Kidney epithelial cell (primary cell): ENCODE data around the gene TRAPPC5. TPM values are rescaled to one million over a fixed set of nuclear protein-coding genes. Genes with fewer than 3 reads are reported as not detected.
A peak's percentile ranks its signal among the peaks of the same experiment; 100 is the strongest.

Source experiments
- DNase-seq: peaks from one replicate; pipeline ENCODE4 v3.0.0-alpha.2; 2010; ENCODE audit warnings: low read depth
- H3K27me3 ChIP-seq: 2 replicates; pipeline ENCODE4 v1.6.0; 2011; ENCODE audit warnings: low read length; ENCODE audit not compliant: control insufficient read depth, insufficient read depth
- H3K36me3 ChIP-seq: 2 replicates; pipeline ENCODE4 v1.5.1; 2011; ENCODE audit warnings: low read length; ENCODE audit not compliant: control insufficient read depth, insufficient read depth
- H3K4me3 ChIP-seq: 2 replicates; pipeline ENCODE4 v1.5.1; 2011; ENCODE audit warnings: low read depth, mild to moderate bottlenecking, control low read depth, low read length
- CTCF ChIP-seq: IDR thresholded peaks from 2 replicates; pipeline ENCODE4 v1.5.1; 2011; ENCODE audit warnings: mild to moderate bottlenecking, moderate library complexity, low read length, control low read depth, inconsistent platforms; ENCODE audit not compliant: insufficient read depth, poor library complexity, severe bottlenecking
- total RNA-seq: library from RNA; depleted of rRNA; stranded (reverse); fragments of >200 nt; gene quantifications from 2 replicates; pipeline ENCODE4 v1.2.3, GENCODE V29; 2015

Gene TRAPPC5
- total RNA-seq, 1 donor from 2014 or later = 117 TPM

GRCh38 chr19:7636317-7636690, 44.3 kb upstream of the TRAPPC5 start:
- TF ChIP-seq CTCF = no peak
- peaks cover 3% of the 10 kb centered on the region for H3K27me3 ChIP-seq
- H3K36me3 ChIP-seq = no peaks in the 10 kb centered on the region
- peak overlapping the region; percentile 78 for H3K4me3 ChIP-seq
- no peak for DNase-seq

GRCh38 chr19:7636691-7637373, 43.8 kb upstream of the TRAPPC5 start, which contains the start of gene STXBP2:
Gene STXBP2, plus strand, starts transcription at chr19:7637110. Its CDS starts 40 bp downstream, at chr19:7637150.
- no peak for TF ChIP-seq CTCF
- Histone ChIP-seq H3K27me3 (peaks cover 3% of the 10 kb centered on the region), H3K4me3 (peak within 1 kb of the TSS; percentile 78), H3K36me3 (no peaks in the 10 kb centered on the region)
- DNase-seq = no peak

DNA sequence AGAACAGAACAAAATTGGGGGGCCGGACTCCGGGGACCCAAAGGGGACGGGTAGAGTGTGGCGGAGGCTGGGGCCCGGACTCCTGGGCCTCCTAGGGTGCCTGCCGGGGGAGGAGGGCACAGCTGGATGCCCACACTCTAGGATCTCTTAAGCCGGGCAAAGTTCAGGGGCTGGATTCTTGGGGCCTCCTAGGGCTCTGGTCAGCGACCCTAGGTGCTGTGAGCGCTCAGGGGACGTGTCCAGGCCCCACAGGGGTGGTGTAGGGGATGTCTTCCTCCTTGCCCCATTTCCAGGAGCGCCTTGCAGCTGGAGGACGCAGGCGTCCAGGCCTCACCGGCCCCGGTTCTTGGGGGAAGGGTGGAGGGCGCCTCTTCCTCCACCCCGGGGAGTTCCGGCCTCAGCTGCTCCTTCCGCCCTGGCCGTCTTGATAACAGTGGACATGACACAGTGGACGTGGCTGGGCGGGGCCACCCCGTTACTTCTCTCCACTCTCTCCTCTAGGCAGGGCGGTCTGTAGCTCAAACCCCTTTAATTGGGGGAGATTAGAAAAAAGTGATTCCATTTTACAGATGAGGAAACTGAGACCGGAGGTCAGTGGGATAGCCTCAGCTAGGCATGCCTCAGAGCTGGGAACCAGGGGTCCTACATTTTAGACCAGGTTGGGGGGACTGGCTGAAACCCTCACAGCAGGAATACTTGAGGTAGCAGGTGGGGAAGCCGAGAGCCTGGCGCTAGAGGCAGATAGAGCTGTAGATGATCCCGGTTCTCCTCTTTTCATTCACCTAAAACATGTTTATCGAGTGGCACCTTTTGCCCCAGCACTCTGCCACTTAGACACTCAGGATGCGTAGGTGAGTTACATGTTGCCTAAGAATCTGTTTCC, 43.0 kb upstream of the TRAPPC5 start:
- peaks cover 3% of the 10 kb centered on the region for H3K27me3 ChIP-seq
- H3K4me3 ChIP-seq = peak overlapping the region; percentile 78
- TF ChIP-seq CTCF = no peak
- DNase-seq = no peak
- H3K36me3 ChIP-seq = no peaks in the 10 kb centered on the region

GRCh38 chr19:7638802-7639465, 41.7 kb upstream of the TRAPPC5 start:
- no peak for DNase-seq
- TF ChIP-seq CTCF = no peak
- Histone ChIP-seq H3K36me3 (no peaks in the 10 kb centered on the region), H3K27me3 (peaks cover 3% of the 10 kb centered on the region), H3K4me3 (no peak overlapping the region)

DNA sequence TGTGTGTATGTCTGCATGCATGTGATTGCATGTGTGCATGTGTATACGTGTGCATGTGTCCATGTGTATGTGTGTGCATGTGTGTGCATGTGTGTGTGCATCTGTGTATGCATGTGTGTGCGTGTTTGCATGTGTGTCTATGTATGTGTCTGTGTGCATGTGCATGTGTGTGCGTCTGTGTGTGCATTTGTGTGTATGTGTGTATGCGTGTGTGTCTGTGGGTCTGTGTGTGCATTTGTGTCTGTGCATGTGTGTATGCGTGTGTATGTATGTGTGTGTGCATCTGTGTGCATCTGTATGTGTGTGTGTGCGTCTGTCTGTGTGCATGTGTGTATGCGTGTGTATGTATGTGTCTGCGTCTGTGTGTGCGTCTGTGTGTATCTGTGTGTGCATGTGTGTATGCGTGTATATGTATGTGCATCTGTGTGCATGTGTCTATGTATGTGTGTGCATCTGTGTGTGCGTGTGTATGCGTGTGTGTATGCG, 40.7 kb upstream of the TRAPPC5 start:
- TF ChIP-seq CTCF = no peak
- H3K4me3 ChIP-seq = no peak overlapping the region
- H3K36me3 ChIP-seq = no peaks in the 10 kb centered on the region
- H3K27me3 ChIP-seq = peaks cover 3% of the 10 kb centered on the region
- no peak for DNase-seq
